ENCODE measurements around the gene ST8SIA6.

- TF ChIP-seq CTCF (IDR thresholded peaks at IDR 0.05; ENCODE audit: control extremely low read depth in 1 of 3, insufficient read depth in 1 of 3, low read depth in 1 of 3, low read length in 3 of 3) (no peak), POLR2AphosphoS5 (IDR thresholded peaks at IDR 0.05; ENCODE audit: low read depth, low read length) (no peak), GABPA (IDR thresholded peaks at IDR 0.05; ENCODE audit: borderline replicate concordance, insufficient read depth, low read length) (no peak), POLR2A (IDR thresholded peaks at IDR 0.05; ENCODE audit: control extremely low read depth in 1 of 2, low read depth in 2 of 2, low read length in 2 of 2) (no peak), EZH2 (IDR thresholded peaks at IDR 0.05; ENCODE audit: low read depth, low read length, severe bottlenecking) (no peak), JUND (IDR thresholded peaks at IDR 0.05; ENCODE audit: low read length) (no peak), CREB1 (IDR thresholded peaks at IDR 0.05) (no peak), RAD21 (IDR thresholded peaks at IDR 0.05 in 1 of 2, conservative IDR thresholded peaks at IDR 0.05 in 1 of 2; ENCODE audit: low read depth in 2 of 2, low read length in 2 of 2) (no peak), SUZ12 (IDR thresholded peaks at IDR 0.05; ENCODE audit: low read length) (no peak), CHD1 (IDR thresholded peaks at IDR 0.05; ENCODE audit: low read depth, low read length) (no peak)
These were observed 25.9 kb downstream of the ST8SIA6 start for GRCh38 chr10:17428351-17429097.

Data from H1 (cell line).